Measurements from ENCODE around the gene SLC16A13.

- TF ChIP-seq CTCF (conservative IDR thresholded peaks at IDR 0.05 in 1 of 2, IDR thresholded peaks at IDR 0.05 in 1 of 2; ENCODE audit: low read depth in 1 of 2, low read length in 2 of 2) (no peak), EZH2 (IDR thresholded peaks at IDR 0.05; ENCODE audit: low read length, missing control alignments) (no peak)
These were observed 20.6 kb downstream of the SLC16A13 start for GRCh38 chr17:7056386-7056785.
